Measurements from ENCODE around the gene SCUBE2. TPM values are rescaled to one million over a fixed set of nuclear protein-coding genes. Genes with fewer than 3 reads are reported as not detected.

The SCUBE2 gene
- total RNA-seq, 4 donors from 2014 or later, result 4.4 to 17.3 (median 10.3) TPM

GRCh38 chr11:9071692-9072091 is 19.7 kb downstream of the SCUBE2 start:
- 92 to 93% methylated on average over 3 of the region's 3 CpGs for WGBS, 2 donors
- DNase-seq (ENCODE audit: low spot score in 2 of 2), result no peak
- intact Hi-C loops (cut with DNase I; ENCODE audit: low total_unique reads), result no loop called here
- H3K4me3 ChIP-seq (ENCODE audit: low read depth, poor library complexity, severe bottlenecking), result no peak overlapping the region
- TF ChIP-seq POLR2A (IDR thresholded peaks at IDR 0.05) (no peak), CTCF (IDR thresholded peaks at IDR 0.05) (no peak)

GRCh38 chr11:9070749-9071491 is 20.5 kb downstream of the SCUBE2 start:
- no peak for TF ChIP-seq CTCF (IDR thresholded peaks at IDR 0.05)
- no peak for TF ChIP-seq POLR2A (IDR thresholded peaks at IDR 0.05)
- intact Hi-C loops (cut with DNase I; ENCODE audit: low total_unique reads), result no loop called here
- no peak overlapping the region for H3K4me3 ChIP-seq (ENCODE audit: low read depth, poor library complexity, severe bottlenecking)
- DNase-seq (ENCODE audit: low spot score in 2 of 2), result no peak
- 90 to 93% methylated on average over 9 of the region's 9 CpGs for WGBS, 2 donors

- intact Hi-C loops (cut with DNase I; ENCODE audit: low total_unique reads), result no loop called here
- 81 to 89% methylated on average over 7 of the region's 7 CpGs for WGBS, 2 donors
- no peak overlapping the region for H3K4me3 ChIP-seq (ENCODE audit: low read depth, poor library complexity, severe bottlenecking)
- TF ChIP-seq CTCF (IDR thresholded peaks at IDR 0.05) (no peak), POLR2A (IDR thresholded peaks at IDR 0.05) (no peak)
- no peak for DNase-seq (ENCODE audit: low spot score in 2 of 2)
Measured at GRCh38 chr11:9069862-9070470, 21.4 kb downstream of the SCUBE2 start.

GRCh38 chr11:9069256-9069655 is 22.1 kb downstream of the SCUBE2 start:
- 94 to 97% methylated on average over 8 of the region's 8 CpGs for WGBS, 2 donors
- TF ChIP-seq CTCF (IDR thresholded peaks at IDR 0.05) (no peak), POLR2A (IDR thresholded peaks at IDR 0.05) (no peak)
- no peak overlapping the region for H3K4me3 ChIP-seq (ENCODE audit: low read depth, poor library complexity, severe bottlenecking)
- intact Hi-C loops (cut with DNase I; ENCODE audit: low total_unique reads), result no loop called here
- no peak for DNase-seq (ENCODE audit: low spot score in 2 of 2)

- DNase-seq (ENCODE audit: low spot score in 2 of 2), result no peak
- TF ChIP-seq CTCF (IDR thresholded peaks at IDR 0.05) (no peak), POLR2A (IDR thresholded peaks at IDR 0.05) (no peak)
- intact Hi-C loops (cut with DNase I; ENCODE audit: low total_unique reads), result no loop called here
- 91 to 97% methylated on average over 5 of the region's 5 CpGs for WGBS, 2 donors
- H3K4me3 ChIP-seq (ENCODE audit: low read depth, poor library complexity, severe bottlenecking), result no peak overlapping the region
Measured at GRCh38 chr11:9066433-9066925, 24.9 kb downstream of the SCUBE2 start.
